IMR-90 (cell line): Measurements from ENCODE around the gene KLHL29.

ENCODE experiments used
- CEBPB ChIP-seq: IDR thresholded peaks from 2 replicates; pipeline ENCODE4 v1.6.1; 2012; ENCODE audit warnings: low read depth, low read length, improper control_type of control experiment
- CHD1 ChIP-seq: IDR thresholded peaks from 2 replicates; pipeline ENCODE4 v1.6.1; 2012; ENCODE audit warnings: low read depth, low read length, improper control_type of control experiment
- CTCF ChIP-seq: conservative IDR thresholded peaks from 2 replicates; pipeline ENCODE4 v1.5.1; 2012; ENCODE audit warnings: mild to moderate bottlenecking, low read depth, low read length, improper control_type of control experiment
- ELK1 ChIP-seq: fragments of 150-350 bp; IDR thresholded peaks from 2 replicates; pipeline ENCODE4 v1.6.1; 2016; ENCODE audit warnings: low read depth, mild to moderate bottlenecking, low read length, moderate library complexity, borderline replicate concordance
- MAFK ChIP-seq: IDR thresholded peaks from 2 replicates; pipeline ENCODE4 v1.6.1; 2012; ENCODE audit warnings: low read depth, low read length, improper control_type of control experiment
- MXI1 ChIP-seq: IDR thresholded peaks from 2 replicates; pipeline ENCODE4 v1.6.1; 2012; ENCODE audit warnings: low read depth, mild to moderate bottlenecking, low read length, moderate library complexity, borderline replicate concordance
- POLR2A ChIP-seq: IDR thresholded peaks from 2 replicates; pipeline ENCODE4 v1.6.1; 2012; ENCODE audit warnings: mild to moderate bottlenecking, low read depth, low read length
- RAD21 ChIP-seq: IDR thresholded peaks from 2 replicates; pipeline ENCODE4 v1.6.1; 2012; ENCODE audit warnings: low read length, improper control_type of control experiment
- SMC3 ChIP-seq: fragments of 150-350 bp; IDR thresholded peaks from 2 replicates; pipeline ENCODE4 v1.6.1; 2016; ENCODE audit warnings: low read depth, mild to moderate bottlenecking, antibody characterized with exemption, low read length, moderate library complexity

- TF ChIP-seq POLR2A (no peak), CTCF (no peak), CEBPB (no peak), RAD21 (no peak), MXI1 (no peak), MAFK (no peak), SMC3 (no peak), ELK1 (no peak), CHD1 (no peak)
These were observed 159.8 kb downstream of the KLHL29 start for GRCh38 chr2:23544589-23545295.
